Esophagus muscularis mucosa (tissue), 4 donors: ENCODE data around the gene TTYH2. TPM values are rescaled to one million over a fixed set of nuclear protein-coding genes. Genes with fewer than 3 reads are reported as not detected.

Experiments
- DNase-seq: peaks from one replicate; pipeline ENCODE4 v3.0.0-alpha.2; 2017; ENCODE audit errors: extremely low spot score
- H3K27ac ChIP-seq, 4 donors: fragments of 200-600 bp; sonication (generic); replicated peaks in 1 of 4; 1 replicate in 3 of 4; 2 replicates in 1 of 4; pipeline ENCODE4 v1.5.1; 2016 to 2019; ENCODE audit warnings: mild to moderate bottlenecking in 1 of 4
- H3K27me3 ChIP-seq, 4 donors: fragments of 200-600 bp; sonication (generic); one replicate each; pipeline versions ENCODE4 v1.5.1 to v1.6.0; 2016 to 2019
- H3K36me3 ChIP-seq, 4 donors: fragments of 200-600 bp; sonication (generic); one replicate each; pipeline ENCODE4 v1.5.1; 2016 to 2019
- H3K4me1 ChIP-seq, 4 donors: fragments of 200-600 bp; sonication (generic); one replicate each; pipeline ENCODE4 v1.5.1; 2016 to 2019
- H3K4me3 ChIP-seq, 4 donors: fragments of 200-600 bp; sonication (generic); 1 replicate in 2 of 4; 2 replicates in 2 of 4; pipeline ENCODE4 v1.5.1; 2016 to 2019; ENCODE audit warnings: mild to moderate bottlenecking in 4 of 4, moderate library complexity in 1 of 4
- H3K9me3 ChIP-seq, 4 donors: fragments of 200-600 bp; sonication (generic); 1 replicate in 3 of 4; 2 replicates in 1 of 4; pipeline ENCODE4 v1.5.1; 2016 to 2019
- CTCF ChIP-seq, 3 experiments: fragments of 200-600 bp in 2 of 3; fragments of 450-650 bp in 1 of 3; sonication (generic) in 2 of 3; IDR thresholded peaks; one replicate each; pipeline ENCODE4 v1.5.1; 2017 to 2019; ENCODE audit warnings: antibody characterized with exemption in 3 of 3, mild to moderate bottlenecking in 2 of 3, moderate library complexity in 1 of 3
- EP300 ChIP-seq: sonication (generic); formaldehyde crosslinking; IDR thresholded peaks from one replicate; pipeline ENCODE4 v1.6.1; 2017; ENCODE audit warnings: antibody characterized with exemption
- POLR2A ChIP-seq: fragments of 450-650 bp; IDR thresholded peaks from one replicate; pipeline ENCODE4 v1.6.1; 2017; ENCODE audit warnings: antibody characterized with exemption, moderate library complexity, mild to moderate bottlenecking, low read depth
- POLR2AphosphoS5 ChIP-seq, 2 donors: sonication (generic); formaldehyde crosslinking; IDR thresholded peaks; one replicate each; pipeline ENCODE4 v1.6.1; 2017; ENCODE audit warnings: antibody characterized with exemption in 2 of 2
- WGBS: methylation state at CpG from one replicate; pipeline ENCODE4 v1.1.5; 2018; 5-methylcytosine and 5-hydroxymethylcytosine counted together
- intact Hi-C: fragments of 100-400 bp; cut with DNase I; formaldehyde crosslinking; loops from one replicate; pipeline ENCODE4 v1.15.1; 2023
- total RNA-seq, 4 donors: library from RNA; depleted of rRNA; stranded (reverse); fragments of >200 nt; gene quantifications; one replicate each; pipeline versions ENCODE4 v1.1.0 to v1.2.1, GENCODE V29; 2016

The TTYH2 gene
- total RNA-seq, 4 donors from 2014 or later: 5.8 to 11.3 (median 7.9) TPM

GRCh38 chr17:74245145-74245831, 31.9 kb downstream of the TTYH2 start:
- no peak for DNase-seq
- no peak for TF ChIP-seq POLR2AphosphoS5 (IDR thresholded peaks at IDR 0.05)
- no peak for TF ChIP-seq POLR2A
- TF ChIP-seq EP300: no peak
- no peak for TF ChIP-seq CTCF (IDR thresholded peaks at IDR 0.05)
- 87% methylated on average over 13 of the region's 21 CpGs for whole genome bisulfite sequencing
- intact Hi-C loops: no loop called here
- no peak overlapping the region for H3K4me3 ChIP-seq
- peak overlapping the region in 3 of 4 donors; percentile 40 to 55 (median 40) for H3K27ac ChIP-seq
- peaks cover 0 to 30% (median 3%) of the 10 kb centered on the region in 4 donors for H3K36me3 ChIP-seq
- peaks cover 26 to 32% (median 28%) of the 10 kb centered on the region in 4 donors for H3K4me1 ChIP-seq
- H3K9me3 ChIP-seq: no peaks in the 10 kb centered on the region
- H3K27me3 ChIP-seq: no peaks in the 10 kb centered on the region

- no peak for DNase-seq
- H3K36me3 ChIP-seq: peaks cover 0 to 32% (median 5%) of the 10 kb centered on the region in 4 donors
- 90% methylated on average over 4 of the region's 5 CpGs for WGBS
- H3K4me3 ChIP-seq: no peak overlapping the region
- H3K9me3 ChIP-seq: no peaks in the 10 kb centered on the region
- peak overlapping the region in 3 of 4 donors; percentile 31 to 55 (median 41) for H3K27ac ChIP-seq
- no peak for TF ChIP-seq CTCF (IDR thresholded peaks at IDR 0.05)
- TF ChIP-seq POLR2A: no peak
- TF ChIP-seq EP300: no peak
- TF ChIP-seq POLR2AphosphoS5 (IDR thresholded peaks at IDR 0.05): no peak
- intact Hi-C loops: no loop called here
- no peaks in the 10 kb centered on the region for H3K27me3 ChIP-seq
- peaks cover 20 to 27% (median 22%) of the 10 kb centered on the region in 4 donors for H3K4me1 ChIP-seq
These were observed 32.5 kb downstream of the TTYH2 start for GRCh38 chr17:74245871-74246270.

GRCh38 chr17:74249590-74250270, 36.4 kb downstream of the TTYH2 start:
- peaks cover 0 to 46% (median 26%) of the 10 kb centered on the region in 4 donors for H3K36me3 ChIP-seq
- no peak overlapping the region for H3K27ac ChIP-seq
- no peaks in the 10 kb centered on the region for H3K27me3 ChIP-seq
- H3K4me3 ChIP-seq: no peak overlapping the region
- no peaks in the 10 kb centered on the region for H3K9me3 ChIP-seq
- 77% methylated on average over 15 of the region's 17 CpGs for WGBS
- intact Hi-C loops: no loop called here
- DNase-seq: no peak
- peaks cover 0 to 10% (median 4%) of the 10 kb centered on the region in 4 donors for H3K4me1 ChIP-seq
- TF ChIP-seq POLR2AphosphoS5 (IDR thresholded peaks at IDR 0.05) (no peak), POLR2A (no peak), CTCF (IDR thresholded peaks at IDR 0.05) (no peak), EP300 (no peak)

GRCh38 chr17:74250324-74250995, 37.1 kb downstream of the TTYH2 start:
- intact Hi-C loops: no loop called here
- Histone ChIP-seq H3K9me3 (no peaks in the 10 kb centered on the region), H3K27me3 (no peaks in the 10 kb centered on the region), H3K4me3 (no peak overlapping the region), H3K4me1 (peaks cover 0 to 5% (median 2%) of the 10 kb centered on the region in 4 donors), H3K27ac (no peak overlapping the region), H3K36me3 (peaks cover 0 to 51% (median 26%) of the 10 kb centered on the region in 4 donors)
- no peak for DNase-seq
- 73% methylated on average over 12 of the region's 12 CpGs for WGBS
- no peak for TF ChIP-seq POLR2AphosphoS5 (IDR thresholded peaks at IDR 0.05)
- no peak for TF ChIP-seq POLR2A
- TF ChIP-seq CTCF (IDR thresholded peaks at IDR 0.05): no peak
- no peak for TF ChIP-seq EP300
